Measurements from ENCODE around the gene MINDY4B.

MINDY4B gene

DNA sequence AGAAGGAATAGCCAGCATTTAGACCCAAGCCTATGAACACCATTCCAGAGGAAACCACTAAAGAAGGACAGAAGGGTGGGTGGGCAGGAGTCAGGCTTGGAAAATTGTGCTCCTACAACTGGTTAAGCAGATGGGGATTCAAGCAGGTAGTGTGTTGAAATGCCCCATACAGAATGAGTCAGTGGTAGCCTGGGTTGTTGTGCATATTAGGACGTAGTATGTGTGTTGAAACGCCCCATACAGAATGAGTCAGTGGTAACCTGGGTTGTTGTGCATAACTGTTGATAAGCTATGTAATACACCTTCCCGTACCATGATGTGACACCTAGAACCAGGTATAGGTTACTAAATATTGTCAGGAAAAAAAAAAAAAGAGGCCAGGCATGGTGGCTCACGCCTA, 34.0 kb downstream of the MINDY4B start:
- TF ChIP-seq ZNF561 (tag by site-specific recombination; IDR thresholded peaks at IDR 0.05; ENCODE audit: borderline replicate concordance) (no peak), SCRT2 (tag by site-specific recombination; IDR thresholded peaks at IDR 0.05) (no peak), ZNF596 (tag by site-specific recombination; IDR thresholded peaks at IDR 0.05) (no peak)
- TF ChIP-seq, protein P1, sequence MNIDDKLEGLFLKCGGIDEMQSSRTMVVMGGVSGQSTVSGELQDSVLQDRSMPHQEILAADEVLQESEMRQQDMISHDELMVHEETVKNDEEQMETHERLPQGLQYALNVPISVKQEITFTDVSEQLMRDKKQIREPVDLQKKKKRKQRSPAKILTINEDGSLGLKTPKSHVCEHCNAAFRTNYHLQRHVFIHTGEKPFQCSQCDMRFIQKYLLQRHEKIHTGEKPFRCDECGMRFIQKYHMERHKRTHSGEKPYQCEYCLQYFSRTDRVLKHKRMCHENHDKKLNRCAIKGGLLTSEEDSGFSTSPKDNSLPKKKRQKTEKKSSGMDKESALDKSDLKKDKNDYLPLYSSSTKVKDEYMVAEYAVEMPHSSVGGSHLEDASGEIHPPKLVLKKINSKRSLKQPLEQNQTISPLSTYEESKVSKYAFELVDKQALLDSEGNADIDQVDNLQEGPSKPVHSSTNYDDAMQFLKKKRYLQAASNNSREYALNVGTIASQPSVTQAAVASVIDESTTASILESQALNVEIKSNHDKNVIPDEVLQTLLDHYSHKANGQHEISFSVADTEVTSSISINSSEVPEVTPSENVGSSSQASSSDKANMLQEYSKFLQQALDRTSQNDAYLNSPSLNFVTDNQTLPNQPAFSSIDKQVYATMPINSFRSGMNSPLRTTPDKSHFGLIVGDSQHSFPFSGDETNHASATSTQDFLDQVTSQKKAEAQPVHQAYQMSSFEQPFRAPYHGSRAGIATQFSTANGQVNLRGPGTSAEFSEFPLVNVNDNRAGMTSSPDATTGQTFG (tag by site-specific recombination; IDR thresholded peaks at IDR 0.05; ENCODE audit: borderline replicate concordance): no peak
- Histone ChIP-seq H3K4me1 (ENCODE audit: control insufficient read depth, insufficient read depth, low read length) (no peaks in the 10 kb centered on the region), H3K27ac (ENCODE audit: extremely low read depth, low read depth, low read length) (no peak overlapping the region), H3K4me3 (ENCODE audit: low read depth, low read length) (no peak overlapping the region), H3K36me3 (ENCODE audit: control insufficient read depth in 2 of 2, insufficient read depth in 1 of 2, low read length in 2 of 2) (no peaks in the 10 kb centered on the region), H3K9me3 (ENCODE audit: control insufficient read depth, insufficient read depth, low read depth, low read length) (no peaks in the 10 kb centered on the region)
- ChIA-PET POLR2A (no interaction called here), CTCF (no interaction called here)

DNA sequence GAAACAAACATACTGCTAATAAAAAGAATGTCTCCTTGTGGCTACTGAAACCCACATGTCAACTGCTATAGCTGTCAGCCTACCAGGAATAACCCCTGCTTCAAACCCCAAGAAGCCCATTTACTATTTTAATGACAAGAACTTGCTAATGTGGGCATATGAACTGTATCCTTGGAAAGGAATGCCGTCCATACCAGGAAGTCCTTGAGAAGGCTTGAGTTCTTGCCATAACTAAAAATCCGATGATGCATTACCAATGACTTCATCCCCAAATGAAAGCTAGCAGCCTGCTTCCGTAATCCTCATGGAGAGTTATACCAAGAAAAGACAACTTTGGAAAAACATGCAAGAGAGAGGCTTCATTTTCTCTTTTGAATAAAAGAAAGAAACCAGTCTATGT, 34.8 kb downstream of the MINDY4B start:
- H3K4me1 ChIP-seq (ENCODE audit: control insufficient read depth, insufficient read depth, low read length): no peaks in the 10 kb centered on the region
- ChIA-PET POLR2A (no interaction called here), CTCF (no interaction called here)
- H3K4me3 ChIP-seq (ENCODE audit: low read depth, low read length): no peak overlapping the region
- TF ChIP-seq ZBTB20 (tag by site-specific recombination; IDR thresholded peaks at IDR 0.05): no peak
- TF ChIP-seq ZNF560 (tag by site-specific recombination; IDR thresholded peaks at IDR 0.05; ENCODE audit: borderline replicate concordance): no peak
- TF ChIP-seq HOXC10 (CRISPR knock-in tag; IDR thresholded peaks at IDR 0.05): no peak
- no peak for TF ChIP-seq ZNF169 (tag by site-specific recombination; IDR thresholded peaks at IDR 0.05)
- no peak for TF ChIP-seq ZNF324 (tag by site-specific recombination; IDR thresholded peaks at IDR 0.05)
- no peak for TF ChIP-seq TCF7L2 (IDR thresholded peaks at IDR 0.05; ENCODE audit: borderline replicate concordance, low read depth, low read length)
- TF ChIP-seq ZNF677 (tag by site-specific recombination; IDR thresholded peaks at IDR 0.05): no peak
- H3K9me3 ChIP-seq (ENCODE audit: control insufficient read depth, insufficient read depth, low read depth, low read length): no peaks in the 10 kb centered on the region
- H3K27ac ChIP-seq (ENCODE audit: extremely low read depth, low read depth, low read length): no peak overlapping the region
- no peaks in the 10 kb centered on the region for H3K36me3 ChIP-seq (ENCODE audit: control insufficient read depth in 2 of 2, insufficient read depth in 1 of 2, low read length in 2 of 2)

DNA sequence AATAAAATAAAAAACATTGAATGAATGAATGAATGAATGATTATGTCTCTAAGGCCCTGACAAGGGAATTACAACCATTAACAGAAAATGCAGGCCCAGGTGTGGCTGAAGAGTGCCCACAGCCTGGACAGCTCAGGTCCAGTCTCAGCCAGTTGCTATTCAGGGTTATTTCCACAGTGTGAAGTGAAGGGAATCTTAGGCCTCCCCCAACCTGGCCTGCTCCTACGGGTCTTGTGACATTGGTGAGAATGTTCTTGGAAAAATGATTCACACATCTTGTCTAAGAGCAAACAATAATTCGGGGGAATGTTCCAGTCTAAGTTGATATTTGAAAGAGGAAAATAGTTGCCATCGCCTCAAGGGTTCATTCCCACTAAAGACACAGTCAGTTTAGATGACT, 37.0 kb downstream of the MINDY4B start:
- Histone ChIP-seq H3K27ac (ENCODE audit: extremely low read depth, low read depth, low read length) (no peak overlapping the region), H3K4me1 (ENCODE audit: control insufficient read depth, insufficient read depth, low read length) (no peaks in the 10 kb centered on the region), H3K36me3 (ENCODE audit: control insufficient read depth in 2 of 2, insufficient read depth in 1 of 2, low read length in 2 of 2) (no peaks in the 10 kb centered on the region), H3K4me3 (ENCODE audit: low read depth, low read length) (no peak overlapping the region), H3K9me3 (ENCODE audit: control insufficient read depth, insufficient read depth, low read depth, low read length) (no peaks in the 10 kb centered on the region)
- TF ChIP-seq ZNF140 (tag by site-specific recombination; IDR thresholded peaks at IDR 0.05) (no peak), ZNF19 (tag by site-specific recombination; IDR thresholded peaks at IDR 0.05; ENCODE audit: low read depth) (no peak), ZNF777 (tag by site-specific recombination; IDR thresholded peaks at IDR 0.05; ENCODE audit: borderline replicate concordance) (no peak), ZNF112 (tag by site-specific recombination; IDR thresholded peaks at IDR 0.05) (no peak), ZNF48 (tag by site-specific recombination; IDR thresholded peaks at IDR 0.05) (no peak), ZNF843 (tag by site-specific recombination; IDR thresholded peaks at IDR 0.05) (no peak), ZNF2 (tag by site-specific recombination; IDR thresholded peaks at IDR 0.05) (no peak), ZNF558 (tag by site-specific recombination; IDR thresholded peaks at IDR 0.05) (no peak)
- TF ChIP-seq, protein P2, sequence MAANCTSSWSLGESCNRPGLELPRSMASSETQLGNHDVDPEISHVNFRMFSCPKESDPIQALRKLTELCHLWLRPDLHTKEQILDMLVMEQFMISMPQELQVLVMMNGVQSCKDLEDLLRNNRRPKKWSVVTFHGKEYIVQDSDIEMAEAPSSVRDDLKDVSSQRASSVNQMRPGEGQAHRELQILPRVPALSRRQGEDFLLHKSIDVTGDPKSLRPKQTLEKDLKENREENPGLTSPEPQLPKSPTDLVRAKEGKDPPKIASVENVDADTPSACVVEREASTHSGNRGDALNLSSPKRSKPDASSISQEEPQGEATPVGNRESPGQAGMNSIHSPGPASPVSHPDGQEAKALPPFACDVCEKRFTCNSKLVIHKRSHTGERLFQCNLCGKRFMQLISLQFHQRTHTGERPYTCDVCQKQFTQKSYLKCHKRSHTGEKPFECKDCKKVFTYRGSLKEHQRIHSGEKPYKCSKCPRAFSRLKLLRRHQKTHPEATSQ (tag by site-specific recombination; IDR thresholded peaks at IDR 0.05): no peak
- TF ChIP-seq, protein P3, sequence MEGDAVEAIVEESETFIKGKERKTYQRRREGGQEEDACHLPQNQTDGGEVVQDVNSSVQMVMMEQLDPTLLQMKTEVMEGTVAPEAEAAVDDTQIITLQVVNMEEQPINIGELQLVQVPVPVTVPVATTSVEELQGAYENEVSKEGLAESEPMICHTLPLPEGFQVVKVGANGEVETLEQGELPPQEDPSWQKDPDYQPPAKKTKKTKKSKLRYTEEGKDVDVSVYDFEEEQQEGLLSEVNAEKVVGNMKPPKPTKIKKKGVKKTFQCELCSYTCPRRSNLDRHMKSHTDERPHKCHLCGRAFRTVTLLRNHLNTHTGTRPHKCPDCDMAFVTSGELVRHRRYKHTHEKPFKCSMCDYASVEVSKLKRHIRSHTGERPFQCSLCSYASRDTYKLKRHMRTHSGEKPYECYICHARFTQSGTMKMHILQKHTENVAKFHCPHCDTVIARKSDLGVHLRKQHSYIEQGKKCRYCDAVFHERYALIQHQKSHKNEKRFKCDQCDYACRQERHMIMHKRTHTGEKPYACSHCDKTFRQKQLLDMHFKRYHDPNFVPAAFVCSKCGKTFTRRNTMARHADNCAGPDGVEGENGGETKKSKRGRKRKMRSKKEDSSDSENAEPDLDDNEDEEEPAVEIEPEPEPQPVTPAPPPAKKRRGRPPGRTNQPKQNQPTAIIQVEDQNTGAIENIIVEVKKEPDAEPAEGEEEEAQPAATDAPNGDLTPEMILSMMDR (tag by site-specific recombination; IDR thresholded peaks at IDR 0.05): no peak
- TF ChIP-seq, protein P4, sequence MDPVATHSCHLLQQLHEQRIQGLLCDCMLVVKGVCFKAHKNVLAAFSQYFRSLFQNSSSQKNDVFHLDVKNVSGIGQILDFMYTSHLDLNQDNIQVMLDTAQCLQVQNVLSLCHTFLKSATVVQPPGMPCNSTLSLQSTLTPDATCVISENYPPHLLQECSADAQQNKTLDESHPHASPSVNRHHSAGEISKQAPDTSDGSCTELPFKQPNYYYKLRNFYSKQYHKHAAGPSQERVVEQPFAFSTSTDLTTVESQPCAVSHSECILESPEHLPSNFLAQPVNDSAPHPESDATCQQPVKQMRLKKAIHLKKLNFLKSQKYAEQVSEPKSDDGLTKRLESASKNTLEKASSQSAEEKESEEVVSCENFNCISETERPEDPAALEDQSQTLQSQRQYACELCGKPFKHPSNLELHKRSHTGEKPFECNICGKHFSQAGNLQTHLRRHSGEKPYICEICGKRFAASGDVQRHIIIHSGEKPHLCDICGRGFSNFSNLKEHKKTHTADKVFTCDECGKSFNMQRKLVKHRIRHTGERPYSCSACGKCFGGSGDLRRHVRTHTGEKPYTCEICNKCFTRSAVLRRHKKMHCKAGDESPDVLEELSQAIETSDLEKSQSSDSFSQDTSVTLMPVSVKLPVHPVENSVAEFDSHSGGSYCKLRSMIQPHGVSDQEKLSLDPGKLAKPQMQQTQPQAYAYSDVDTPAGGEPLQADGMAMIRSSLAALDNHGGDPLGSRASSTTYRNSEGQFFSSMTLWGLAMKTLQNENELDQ (tag by site-specific recombination; IDR thresholded peaks at IDR 0.05; ENCODE audit: low read depth): no peak
- POLR2A ChIA-PET: no interaction called here
- CTCF ChIA-PET: no interaction called here
